Activated gamma-delta T cell (primary cell): ENCODE measurements around the gene SMIM13.

ENCODE experiments used
- DNase-seq: peaks from one replicate; lab custom pipeline; 2025; lab: John Stamatoyannopoulos, UW

The SMIM13 gene

DNA sequence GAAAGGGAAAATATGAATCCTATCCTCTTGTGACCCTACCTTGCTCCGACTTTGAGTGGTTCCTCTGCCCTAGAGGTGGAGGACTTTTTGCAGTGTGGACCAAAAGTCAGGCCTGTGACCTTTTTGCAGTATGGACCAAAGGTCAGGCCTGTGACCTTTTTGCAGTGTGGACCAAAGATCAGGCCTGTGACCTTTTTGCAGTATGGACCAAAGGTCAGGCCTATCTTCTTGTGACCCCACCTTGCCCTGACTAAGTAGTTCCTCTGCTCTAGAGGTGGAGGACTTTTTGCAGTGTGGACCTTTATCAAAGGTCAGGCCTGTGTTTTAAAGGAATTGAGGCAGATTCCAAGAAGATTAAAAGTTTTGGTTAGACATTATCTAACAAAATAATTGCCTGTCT is 28.7 kb downstream of the SMIM13 start:
- no peak for DNase-seq

DNA sequence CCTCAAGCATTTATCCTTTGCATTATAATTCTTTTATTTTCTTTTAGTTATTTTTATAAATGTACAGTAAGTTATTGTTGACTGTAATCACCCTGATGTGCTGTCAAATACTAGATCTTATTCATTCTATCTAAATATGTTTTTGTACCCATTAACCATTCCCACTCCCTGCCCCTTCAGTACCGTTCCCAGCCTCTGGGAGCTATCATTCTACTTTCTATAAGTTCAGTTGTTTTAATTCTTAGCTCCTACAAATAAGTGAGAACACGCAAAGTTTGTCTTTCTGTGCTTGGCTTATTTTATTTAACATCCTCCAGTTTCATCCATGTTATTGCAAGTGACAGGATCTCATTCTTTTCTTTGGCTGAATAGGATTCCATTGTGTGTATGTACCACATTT is 30.3 kb downstream of the SMIM13 start:
- no peak for DNase-seq

DNA sequence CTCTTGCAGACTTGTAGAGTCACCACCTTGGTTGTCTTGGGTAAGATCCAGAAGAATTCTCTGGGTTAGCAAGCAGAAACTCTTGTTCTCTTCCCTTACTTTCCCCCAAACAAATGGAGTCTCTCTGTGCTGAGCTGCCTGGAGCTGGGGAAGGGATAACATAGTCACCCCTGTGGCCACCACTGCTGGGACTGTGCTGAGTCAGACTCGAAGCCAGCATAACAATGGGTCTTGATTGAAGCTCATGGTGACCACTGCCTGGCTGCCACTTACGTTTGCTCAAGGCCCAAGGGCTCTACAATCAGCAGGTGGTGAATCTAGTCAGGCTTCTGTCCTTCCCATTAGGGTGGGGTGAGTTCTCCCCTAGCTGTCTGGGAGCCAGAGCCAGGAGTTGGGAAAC is 33.2 kb downstream of the SMIM13 start:
- no peak for DNase-seq

DNA sequence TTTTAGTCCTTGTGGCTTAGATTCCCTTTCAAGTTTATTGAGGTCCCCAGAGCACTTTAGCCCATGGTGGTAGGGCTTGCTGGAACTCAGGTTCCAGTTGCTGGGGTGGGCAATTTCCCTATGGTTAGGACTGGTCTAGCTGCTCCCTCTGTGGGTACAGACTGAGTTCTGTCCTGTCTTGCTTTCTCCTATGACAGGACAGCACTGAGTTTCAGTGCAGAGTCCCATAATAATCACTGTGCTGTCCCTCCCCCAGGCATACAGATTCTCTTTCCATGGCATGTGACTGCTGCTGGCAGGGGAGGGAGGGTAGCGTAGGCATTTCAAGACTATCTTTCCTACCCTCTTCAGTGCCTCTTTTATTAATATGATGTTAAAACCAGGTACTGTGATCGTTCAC is 35.0 kb downstream of the SMIM13 start:
- DNase-seq = no peak

DNA sequence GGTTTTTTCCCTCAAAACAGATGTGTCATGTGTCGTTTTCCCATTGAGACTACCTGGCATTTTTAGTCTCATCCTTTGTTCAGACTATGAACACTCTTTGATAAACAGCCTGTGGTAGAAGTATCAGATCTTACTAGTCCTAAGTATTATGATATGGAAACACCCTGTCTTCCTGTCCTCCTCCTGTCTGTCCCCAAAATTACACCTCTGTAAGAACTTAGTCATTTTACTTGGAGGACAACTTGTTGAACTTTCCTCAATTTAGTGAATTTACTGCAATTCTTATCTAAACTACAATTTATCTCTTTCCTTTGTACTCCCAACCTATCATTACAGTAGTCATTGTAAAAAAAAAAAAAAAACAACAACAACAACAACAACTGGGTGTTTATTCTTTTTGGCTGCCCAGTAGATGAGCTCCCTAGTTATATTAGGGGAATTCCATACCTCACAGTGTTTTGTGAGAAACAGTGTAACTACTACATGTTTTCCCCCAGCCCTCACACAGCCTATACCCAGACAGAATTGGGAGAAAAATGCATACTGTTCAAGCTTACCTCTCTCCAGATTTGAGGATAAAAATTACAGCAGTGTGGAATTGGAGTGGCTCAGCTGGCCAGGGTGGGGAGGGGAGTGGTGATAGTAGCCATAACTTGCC is 36.4 kb downstream of the SMIM13 start:
- DNase-seq = no peak

DNA sequence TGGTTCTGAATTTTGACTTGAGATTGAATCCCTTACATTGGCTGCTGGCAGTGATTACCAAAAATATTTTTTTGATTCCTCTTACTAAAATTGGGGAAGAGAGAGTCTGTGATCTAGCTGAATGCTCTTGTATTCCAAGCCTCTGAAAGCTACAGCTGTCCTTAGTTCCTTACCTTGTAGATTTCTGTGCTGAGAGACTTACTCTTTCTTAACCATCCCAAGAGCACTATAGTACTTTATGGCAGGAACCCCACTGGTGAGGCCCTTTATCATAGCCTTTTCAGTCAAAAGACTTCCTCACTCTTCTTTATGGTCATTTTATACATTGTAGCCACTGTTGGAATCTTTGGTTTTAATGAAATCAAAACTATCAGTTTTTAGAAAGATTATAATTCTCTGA is 37.0 kb downstream of the SMIM13 start:
- DNase-seq = no peak

DNA sequence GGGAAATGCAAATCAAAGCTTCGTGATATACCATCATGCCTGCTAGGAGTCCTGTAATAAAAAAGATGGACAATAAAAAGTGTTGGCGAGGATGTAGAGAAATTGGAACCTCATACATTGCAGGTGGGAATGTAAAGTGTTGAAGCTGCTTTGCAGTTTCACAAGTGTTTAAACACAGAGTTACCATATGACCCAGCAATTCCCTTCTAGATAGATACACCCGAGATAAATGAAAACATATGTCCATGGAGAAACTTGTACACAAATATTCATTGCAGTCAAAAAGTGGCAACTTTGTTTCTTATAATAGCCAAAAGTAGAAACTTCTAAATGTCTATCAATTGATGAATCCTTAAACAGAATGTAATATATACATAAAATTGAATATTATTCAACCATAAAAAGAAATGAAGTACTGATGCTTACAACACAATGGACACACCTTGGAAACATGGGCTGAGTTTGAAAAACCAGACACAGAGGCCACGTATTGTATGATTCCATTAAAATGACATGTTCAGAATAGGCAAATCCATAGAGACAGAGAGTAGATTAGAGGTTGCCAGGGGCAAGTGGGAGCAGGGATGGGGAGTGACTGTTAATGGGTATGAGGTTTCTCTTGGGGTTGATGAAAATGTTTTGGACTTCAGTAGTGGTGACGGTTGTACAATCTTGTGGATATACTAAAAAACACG is 38.7 kb downstream of the SMIM13 start:
- no peak for DNase-seq

DNA sequence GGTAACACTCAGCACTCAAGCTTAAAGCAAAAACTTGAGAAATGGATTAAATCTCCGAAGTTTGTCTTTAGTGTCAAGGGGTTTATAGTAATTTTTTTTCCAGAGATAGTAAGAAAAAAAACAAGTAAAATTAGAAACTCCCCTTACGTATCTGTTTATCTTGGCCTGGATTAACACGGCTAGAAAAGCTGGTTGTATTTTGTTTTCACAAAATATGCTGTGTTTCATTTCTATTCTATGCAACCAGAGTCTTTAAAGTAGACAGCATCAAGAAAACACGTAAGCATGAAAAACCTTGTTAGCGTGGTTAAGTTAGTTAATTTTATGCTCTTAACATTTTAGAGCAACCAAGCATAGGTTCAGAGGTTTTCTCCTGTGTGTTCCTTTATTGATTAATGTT is 39.6 kb downstream of the SMIM13 start:
- no peak for DNase-seq

DNA sequence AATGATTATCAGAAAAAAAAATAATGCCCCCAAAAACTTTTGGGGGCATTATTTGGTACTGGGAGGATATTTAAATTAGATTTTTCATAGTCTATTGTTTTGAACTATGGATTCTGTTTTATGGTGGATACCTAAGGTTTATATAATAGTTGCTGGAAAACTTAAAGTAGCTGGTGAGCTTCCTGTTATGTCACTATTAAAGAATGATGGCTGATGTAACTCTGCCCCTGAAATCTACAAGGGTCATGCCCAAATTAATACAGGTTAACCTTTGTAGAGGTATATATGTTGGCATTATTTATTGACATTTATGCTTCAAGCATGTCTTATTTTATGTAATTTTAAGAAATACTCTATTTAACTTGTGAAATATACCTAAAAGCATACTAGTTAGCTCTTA is 43.2 kb downstream of the SMIM13 start:
- DNase-seq = no peak

DNA sequence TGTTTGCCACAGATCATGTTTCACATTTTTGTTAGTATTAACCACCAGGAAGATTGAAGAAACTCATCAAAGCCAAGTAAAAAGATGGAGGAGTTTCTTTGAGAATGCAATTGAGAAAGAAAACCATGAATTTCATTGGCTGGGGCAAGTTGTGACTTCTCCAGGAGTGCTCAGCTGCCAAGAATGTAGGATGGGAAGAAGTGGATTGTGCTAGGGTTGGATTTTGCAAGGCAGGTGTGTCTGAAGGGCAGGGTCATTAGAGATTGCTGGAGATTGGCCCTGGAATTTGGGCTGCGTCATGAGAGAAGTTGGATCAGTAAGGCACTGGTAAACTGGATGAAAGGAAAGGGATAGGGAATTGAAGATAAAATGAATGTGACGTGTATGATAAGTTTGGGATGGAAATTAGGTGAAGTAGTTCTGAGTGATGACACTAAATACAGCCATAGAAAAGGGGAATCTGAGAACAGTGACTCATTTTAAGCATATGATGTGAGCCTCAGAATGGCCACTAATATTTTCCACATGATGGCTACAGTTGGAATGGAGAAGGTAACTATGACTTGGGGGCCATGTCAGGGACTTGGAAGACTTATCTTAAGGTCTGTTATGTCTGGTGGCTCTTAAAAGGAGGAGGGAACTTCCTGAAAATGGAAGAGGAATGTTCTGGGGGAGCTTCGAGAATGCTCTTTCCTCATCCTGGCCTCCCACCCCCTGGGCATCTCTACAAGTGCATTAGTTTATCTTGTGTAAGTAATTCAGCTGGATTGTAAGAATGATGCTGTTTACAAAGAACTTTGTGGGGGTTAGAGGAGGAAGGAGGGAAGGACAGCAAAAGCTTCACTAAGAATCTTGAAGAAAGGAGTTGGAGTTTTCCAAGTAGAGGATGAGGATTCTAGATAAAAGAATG is 45.7 kb downstream of the SMIM13 start:
- no peak for DNase-seq

DNA sequence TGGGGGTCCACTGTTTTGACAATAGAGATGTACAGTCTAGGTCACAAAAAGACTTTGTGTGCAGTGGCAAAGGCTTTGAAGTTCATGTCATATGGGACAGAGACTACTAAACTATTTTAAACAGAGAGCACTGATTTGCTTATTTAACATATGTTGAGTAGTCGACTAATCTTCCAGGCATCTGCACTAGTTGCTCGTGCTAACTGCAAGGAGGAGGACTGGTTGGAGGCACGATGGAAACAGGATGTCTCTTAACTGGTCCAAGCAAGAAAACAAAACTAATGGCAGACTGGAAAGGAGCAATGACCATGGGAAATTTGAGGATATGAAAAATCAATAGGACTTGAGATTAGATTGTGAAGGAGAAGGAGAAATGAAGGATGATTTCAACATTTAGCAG is 46.4 kb downstream of the SMIM13 start:
- DNase-seq = no peak

DNA sequence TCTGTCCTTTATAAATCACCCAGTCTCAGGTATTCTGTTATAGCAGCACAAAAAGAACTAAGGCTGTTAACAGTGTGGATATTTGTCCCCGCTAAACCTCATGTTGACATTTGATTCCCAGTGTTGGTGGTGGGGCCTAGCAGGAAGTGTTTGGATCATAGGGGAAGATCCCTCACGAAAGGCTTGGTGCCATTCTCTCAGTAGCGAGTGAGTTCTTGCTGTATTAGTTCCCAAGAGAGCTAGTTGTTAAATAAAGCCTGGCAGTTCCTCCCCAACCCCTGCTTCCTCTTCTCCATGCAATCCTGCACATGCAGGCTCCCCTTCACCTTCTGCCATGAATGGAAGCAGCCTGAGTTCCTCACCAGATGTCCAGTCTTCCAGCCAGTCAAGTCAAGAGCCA is 47.7 kb downstream of the SMIM13 start:
- no peak for DNase-seq

DNA sequence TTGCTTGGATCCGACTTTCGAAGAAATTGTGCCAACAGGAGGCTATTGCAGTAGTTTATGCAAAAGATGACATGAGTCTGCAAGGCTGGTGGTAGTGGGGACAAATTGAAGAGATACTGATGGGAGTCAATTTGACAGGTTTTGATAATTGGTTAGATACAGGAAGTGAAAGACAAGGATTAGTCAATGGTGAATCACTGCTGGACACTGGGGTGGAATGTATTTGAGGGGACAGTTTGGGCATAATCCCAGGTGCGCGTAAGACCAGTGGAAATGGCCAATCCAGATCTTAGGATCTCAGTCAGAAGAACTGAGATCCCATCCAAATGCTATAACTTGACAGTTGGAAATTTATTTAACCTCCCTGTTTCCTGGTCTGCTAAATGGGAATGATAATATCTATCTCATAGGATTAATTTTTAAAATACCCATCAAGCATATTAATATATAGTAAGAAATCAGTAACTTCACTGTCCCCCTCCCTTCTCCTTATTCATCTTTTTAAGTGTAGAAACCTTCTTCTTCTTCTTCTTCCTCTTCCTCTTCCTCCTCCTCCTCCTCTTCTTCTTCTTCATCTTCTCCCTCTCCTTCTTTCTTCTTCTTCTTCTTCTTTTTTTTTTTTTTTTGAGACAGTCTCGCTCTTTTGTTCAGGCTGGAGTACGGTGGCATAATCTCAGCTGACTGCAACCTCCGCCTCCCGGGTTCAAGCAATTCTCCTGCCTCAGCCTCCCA is 48.8 kb downstream of the SMIM13 start:
- DNase-seq = no peak

DNA sequence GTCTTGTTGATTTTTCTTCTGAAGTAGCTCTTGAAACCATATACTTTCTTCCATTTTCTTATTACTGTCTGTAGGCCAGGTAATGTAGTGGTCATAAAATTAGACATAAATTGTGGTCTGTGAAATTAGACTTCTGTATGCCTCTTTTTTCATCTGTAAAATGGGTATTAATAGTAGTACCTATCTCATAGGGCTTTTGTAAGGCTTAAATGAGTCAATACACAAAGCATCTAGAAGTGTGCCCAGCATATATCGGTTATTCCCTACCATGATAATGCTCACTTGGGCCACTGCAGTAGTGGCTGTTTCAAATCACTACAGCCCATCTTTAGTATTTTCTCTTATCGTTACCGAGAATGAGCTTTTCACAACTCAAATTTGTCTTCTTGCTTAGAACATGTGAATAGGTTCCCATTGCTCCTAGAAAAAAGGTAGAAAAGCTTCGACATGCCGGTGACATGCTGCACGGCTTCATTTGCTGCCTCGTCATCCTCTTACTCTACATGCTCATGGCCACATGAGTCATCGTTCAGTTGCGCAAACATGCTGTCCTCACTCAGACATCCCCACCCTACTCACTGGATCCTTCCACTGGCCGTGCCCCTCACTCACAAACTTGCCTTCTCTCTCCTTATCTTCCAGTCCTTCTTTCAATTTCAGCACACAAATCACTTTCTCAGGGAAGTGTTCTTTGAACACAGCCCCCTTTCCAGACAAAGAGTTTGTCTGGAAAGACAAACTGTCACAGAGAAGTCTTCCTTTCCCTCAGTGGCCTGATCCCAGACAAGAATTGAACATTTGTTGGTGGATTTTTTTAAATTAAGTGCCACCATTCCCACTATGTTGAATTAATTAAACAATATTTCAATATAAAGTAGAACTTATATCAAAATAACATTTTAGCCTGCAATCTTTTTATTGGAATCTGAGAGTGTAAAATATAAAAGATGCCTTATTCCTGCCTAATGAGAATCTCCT is 50.0 kb downstream of the SMIM13 start:
- DNase-seq = no peak

DNA sequence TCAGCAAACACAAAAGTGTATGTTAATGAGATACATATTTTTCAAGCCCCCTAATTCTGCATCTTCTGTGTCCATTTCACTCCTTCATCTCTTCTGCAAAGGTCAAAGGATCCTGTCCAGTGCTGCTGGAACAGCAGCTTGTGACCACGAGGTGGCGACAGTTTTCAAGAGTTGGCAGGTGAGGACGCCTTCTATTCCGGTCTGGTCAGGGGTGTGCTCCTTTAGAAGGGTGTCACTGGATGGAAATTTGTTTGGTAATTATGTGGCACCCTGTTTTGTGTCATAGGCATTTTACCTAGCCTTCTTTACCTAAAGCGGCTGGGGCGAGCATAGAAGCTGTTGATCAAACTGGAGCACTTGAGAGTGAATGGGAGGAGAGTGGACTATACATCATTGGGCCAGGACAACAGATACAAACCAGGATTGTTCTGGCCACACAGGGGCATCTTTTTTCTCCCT is 50.8 kb downstream of the SMIM13 start:
- DNase-seq = no peak

DNA sequence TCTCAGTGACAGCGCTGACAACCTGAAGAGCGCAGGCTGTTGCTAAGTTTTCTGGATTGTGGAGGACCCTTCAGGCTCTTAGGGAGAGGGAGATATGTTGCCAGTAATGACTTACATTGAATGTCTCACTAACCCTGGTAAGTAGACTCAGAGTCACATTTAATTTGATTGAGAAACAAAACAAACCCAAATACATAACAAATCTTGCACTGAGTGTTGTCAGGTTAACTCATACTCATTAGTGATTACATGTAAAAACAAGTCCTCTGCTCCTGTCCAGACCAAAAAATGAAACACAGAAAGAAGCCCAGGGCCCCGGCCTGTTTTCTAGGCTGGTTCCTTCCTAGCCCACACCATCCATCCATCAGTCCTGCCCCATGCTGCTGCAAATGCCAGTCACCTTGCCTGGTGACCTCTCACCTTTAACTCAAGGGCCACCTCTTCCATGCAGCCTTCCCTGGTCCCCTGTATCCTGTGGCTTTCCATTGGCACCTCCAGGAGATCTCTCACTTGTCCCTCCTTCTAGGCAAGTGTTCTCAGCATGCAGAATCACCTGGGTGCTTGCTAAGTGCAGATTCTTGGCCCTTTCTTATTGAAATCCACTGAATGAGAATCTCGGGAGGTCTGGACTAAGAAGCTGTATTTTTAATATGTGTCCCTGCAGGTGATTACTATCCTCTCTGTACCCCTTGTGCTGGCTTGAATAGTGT is 52.6 kb downstream of the SMIM13 start:
- no peak for DNase-seq

DNA sequence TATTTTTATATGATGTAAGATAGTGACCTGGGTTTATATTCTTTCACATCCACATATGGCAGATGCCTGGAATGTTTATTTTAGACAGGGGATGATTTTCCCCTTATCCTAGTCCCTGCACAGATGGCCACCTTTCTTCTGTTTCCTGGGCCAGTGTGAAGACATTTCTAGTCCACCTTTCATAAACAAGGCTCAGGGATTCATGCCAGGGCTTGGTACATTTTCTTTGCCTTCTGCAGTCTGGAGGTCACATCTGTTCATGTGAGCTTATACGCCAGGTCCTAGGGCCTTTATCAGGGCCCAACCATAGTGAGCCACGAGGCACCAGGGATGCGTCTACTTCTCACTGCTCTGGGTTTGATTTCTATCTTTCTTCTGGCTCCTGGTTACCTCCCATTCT is 55.9 kb downstream of the SMIM13 start:
- DNase-seq = no peak

DNA sequence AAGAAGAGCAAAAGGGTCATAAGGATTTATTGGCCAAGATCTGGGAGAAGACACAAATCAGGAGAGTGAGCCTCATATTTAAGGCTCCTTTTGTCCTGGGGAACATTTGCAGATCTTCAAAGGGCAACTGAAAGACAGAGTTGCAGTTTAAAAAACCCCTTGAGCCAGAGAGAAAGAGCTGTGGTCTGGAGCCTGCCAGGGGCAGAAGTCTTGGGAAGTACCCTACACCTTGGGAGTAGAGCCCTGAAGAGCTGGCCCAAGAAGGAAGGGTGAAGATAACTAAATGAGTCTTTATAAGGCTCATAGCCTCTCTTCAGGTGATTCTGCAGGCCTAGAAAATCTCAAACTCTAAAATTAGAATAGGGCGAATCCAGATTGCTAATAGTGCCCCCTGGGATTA is 57.9 kb downstream of the SMIM13 start:
- no peak for DNase-seq

DNA sequence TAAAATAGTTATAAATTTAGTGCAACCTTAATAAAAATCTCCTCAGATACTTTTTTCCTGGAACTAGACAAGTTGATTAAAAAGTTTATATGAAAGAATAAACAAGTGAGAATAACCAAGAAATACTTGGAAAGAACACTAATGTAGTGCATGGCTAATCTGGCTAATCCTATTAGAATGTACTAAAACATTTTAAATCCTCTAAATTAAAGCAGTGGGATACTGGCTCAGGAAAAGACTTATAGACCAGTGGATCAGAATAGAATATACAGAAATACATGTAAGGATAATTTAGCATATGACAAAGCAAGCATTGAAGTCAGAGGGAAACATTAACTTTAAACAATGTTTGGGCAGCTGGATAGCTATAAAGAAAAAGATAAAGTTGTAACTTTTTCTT is 58.9 kb downstream of the SMIM13 start:
- DNase-seq = no peak

DNA sequence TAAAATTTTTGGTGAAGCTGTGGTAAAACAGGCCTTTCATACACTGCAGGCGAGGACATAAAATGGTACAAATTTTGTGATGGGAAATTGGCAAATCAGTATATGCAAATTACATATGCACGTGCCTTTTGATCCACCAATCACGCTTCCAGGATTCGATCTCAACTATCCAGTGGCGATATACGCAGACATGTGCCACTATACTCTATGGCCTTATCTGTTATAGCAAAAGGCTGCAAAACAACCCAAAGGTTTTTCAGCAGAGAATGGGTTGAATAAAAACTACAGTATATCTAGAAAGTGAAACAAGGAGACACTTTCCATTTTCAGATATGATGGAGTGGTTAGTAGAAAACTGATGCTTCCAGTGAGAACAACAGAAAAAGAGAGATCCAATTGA is 59.8 kb downstream of the SMIM13 start:
- DNase-seq = no peak
